HUES48 (cell line): Measurements from ENCODE around the gene SCN1B.
"Not testable (repeated sequence)": the region's sequence is repeated elsewhere in the genome, so short reads cannot be mapped to it uniquely, and the experiment has no call there.

ENCODE experiments used
- H3K27ac ChIP-seq: one replicate; pipeline ENCODE4 v1.7.0; 2013; ENCODE audit warnings: low read depth, low read length, inconsistent platforms
- H3K27me3 ChIP-seq: 2 replicates; pipeline ENCODE4 v1.6.1; 2013; ENCODE audit warnings: mild to moderate bottlenecking, low read length; ENCODE audit not compliant: control insufficient read depth, insufficient read depth
- H3K36me3 ChIP-seq: 2 replicates; pipeline ENCODE4 v1.6.1; 2013; ENCODE audit warnings: low read length; ENCODE audit not compliant: control insufficient read depth, insufficient read depth
- H3K4me1 ChIP-seq: 2 replicates; pipeline ENCODE4 v1.6.1; 2013; ENCODE audit warnings: mild to moderate bottlenecking, low read length; ENCODE audit not compliant: control insufficient read depth, insufficient read depth
- H3K4me3 ChIP-seq: 2 replicates; pipeline ENCODE4 v1.5.1; 2013; ENCODE audit warnings: mild to moderate bottlenecking, low read depth, low read length
- H3K9ac ChIP-seq: 2 replicates; pipeline ENCODE4 v1.6.1; 2013; ENCODE audit warnings: mild to moderate bottlenecking, low read depth, low read length, moderate library complexity
- H3K9me3 ChIP-seq: 2 replicates; pipeline ENCODE4 v1.6.1; 2013; ENCODE audit warnings: low read length; ENCODE audit not compliant: control insufficient read depth, insufficient read depth

The SCN1B gene

DNA sequence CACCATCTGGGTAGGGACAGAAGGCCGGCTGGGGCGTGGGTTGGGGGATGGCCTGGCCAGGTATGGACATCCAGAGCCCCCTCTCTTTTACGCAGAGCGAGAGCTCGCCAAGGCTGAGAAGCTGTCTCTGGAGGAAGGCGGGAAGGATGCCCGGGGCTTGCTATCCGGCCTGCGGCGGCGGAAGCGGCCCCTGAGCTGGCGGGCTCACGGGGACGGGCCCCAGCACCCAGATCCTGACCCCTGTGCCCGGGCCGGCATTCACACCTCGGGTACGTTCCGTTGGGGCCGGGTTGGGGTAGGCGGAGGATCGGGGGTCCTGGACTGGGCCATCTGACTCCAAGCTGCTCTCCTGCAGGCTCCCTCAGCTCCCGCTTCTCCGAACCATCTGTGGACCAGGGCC lies 8.7 kb upstream of the SCN1B start:
- Histone ChIP-seq H3K4me1 (no peaks in the 10 kb centered on the region), H3K27ac (no peak overlapping the region), H3K36me3 (peaks cover 98% of the 10 kb centered on the region), H3K9ac (no peak overlapping the region), H3K4me3 (no peak overlapping the region), H3K9me3 (no peaks in the 10 kb centered on the region), H3K27me3 (no peaks in the 10 kb centered on the region)

- Histone ChIP-seq H3K4me3 (no peak overlapping the region), H3K36me3 (peaks cover 99% of the 10 kb centered on the region), H3K9ac (no peak overlapping the region), H3K4me1 (no peaks in the 10 kb centered on the region), H3K9me3 (no peaks in the 10 kb centered on the region), H3K27me3 (no peaks in the 10 kb centered on the region), H3K27ac (no peak overlapping the region)
Measured at GRCh38 chr19:35022460-35022859, 7.8 kb upstream of the SCN1B start.

GRCh38 chr19:35023428-35023827 lies 6.8 kb upstream of the SCN1B start:
- Histone ChIP-seq H3K36me3 (peaks cover 98% of the 10 kb centered on the region), H3K27me3 (no peaks in the 10 kb centered on the region), H3K27ac (no peak overlapping the region), H3K4me1 (no peaks in the 10 kb centered on the region), H3K9me3 (no peaks in the 10 kb centered on the region), H3K4me3 (no peak overlapping the region), H3K9ac (no peak overlapping the region)

- no peaks in the 10 kb centered on the region for H3K27me3 ChIP-seq
- no peaks in the 10 kb centered on the region for H3K4me1 ChIP-seq
- H3K27ac ChIP-seq = no peak overlapping the region
- H3K4me3 ChIP-seq = no peak overlapping the region
- H3K9me3 ChIP-seq = no peaks in the 10 kb centered on the region
- H3K9ac ChIP-seq = no peak overlapping the region
- peaks cover 91% of the 10 kb centered on the region for H3K36me3 ChIP-seq
Measured at GRCh38 chr19:35024095-35024494, 6.2 kb upstream of the SCN1B start.

- no peak overlapping the region for H3K27ac ChIP-seq
- H3K27me3 ChIP-seq = peaks cover 8% of the 10 kb centered on the region; the same call in 1 of the 2 replicates
- H3K4me1 ChIP-seq = no peaks in the 10 kb centered on the region; the same call in 1 of the 2 replicates
- peaks cover 73% of the 10 kb centered on the region for H3K36me3 ChIP-seq
- H3K4me3 ChIP-seq = no peak overlapping the region
- H3K9ac ChIP-seq = no peak overlapping the region
- no peaks in the 10 kb centered on the region for H3K9me3 ChIP-seq
Measured at GRCh38 chr19:35025969-35026368, 4.3 kb upstream of the SCN1B start.

- H3K36me3 ChIP-seq = peaks cover 68% of the 10 kb centered on the region
- H3K27me3 ChIP-seq = peaks cover 12% of the 10 kb centered on the region
- H3K27ac ChIP-seq = no peak overlapping the region
- no peak overlapping the region for H3K9ac ChIP-seq
- H3K9me3 ChIP-seq = no peaks in the 10 kb centered on the region
- no peak overlapping the region for H3K4me3 ChIP-seq
- no peaks in the 10 kb centered on the region; the same call in none of the 2 replicates for H3K4me1 ChIP-seq
Measured at GRCh38 chr19:35026418-35026817, 3.9 kb upstream of the SCN1B start.

DNA sequence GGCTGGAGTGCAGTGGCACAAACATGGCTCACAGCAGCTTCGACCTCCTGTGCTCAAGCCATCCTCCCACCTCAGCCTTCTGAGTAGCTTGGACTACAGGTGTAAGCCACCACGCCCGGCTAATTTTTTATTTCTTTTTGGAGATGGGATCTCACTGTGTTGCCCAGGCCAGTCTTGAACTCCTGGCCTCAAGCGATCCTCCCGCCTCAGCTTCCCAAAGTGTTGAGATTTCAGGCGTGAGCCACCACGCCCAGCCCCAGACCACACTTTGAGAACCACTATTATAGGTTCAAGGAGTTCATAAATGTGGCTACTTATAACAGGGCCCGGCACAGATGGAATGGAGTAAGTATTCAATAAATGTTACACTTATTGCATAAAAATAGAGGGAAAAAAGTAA lies 3.3 kb upstream of the SCN1B start:
- Histone ChIP-seq H3K27ac (no peak overlapping the region), H3K9me3 (no peaks in the 10 kb centered on the region), H3K4me3 (no peak overlapping the region), H3K27me3 (peaks cover 18% of the 10 kb centered on the region), H3K4me1 (peaks cover 2% of the 10 kb centered on the region), H3K9ac (no peak overlapping the region), H3K36me3 (peaks cover 62% of the 10 kb centered on the region)

DNA sequence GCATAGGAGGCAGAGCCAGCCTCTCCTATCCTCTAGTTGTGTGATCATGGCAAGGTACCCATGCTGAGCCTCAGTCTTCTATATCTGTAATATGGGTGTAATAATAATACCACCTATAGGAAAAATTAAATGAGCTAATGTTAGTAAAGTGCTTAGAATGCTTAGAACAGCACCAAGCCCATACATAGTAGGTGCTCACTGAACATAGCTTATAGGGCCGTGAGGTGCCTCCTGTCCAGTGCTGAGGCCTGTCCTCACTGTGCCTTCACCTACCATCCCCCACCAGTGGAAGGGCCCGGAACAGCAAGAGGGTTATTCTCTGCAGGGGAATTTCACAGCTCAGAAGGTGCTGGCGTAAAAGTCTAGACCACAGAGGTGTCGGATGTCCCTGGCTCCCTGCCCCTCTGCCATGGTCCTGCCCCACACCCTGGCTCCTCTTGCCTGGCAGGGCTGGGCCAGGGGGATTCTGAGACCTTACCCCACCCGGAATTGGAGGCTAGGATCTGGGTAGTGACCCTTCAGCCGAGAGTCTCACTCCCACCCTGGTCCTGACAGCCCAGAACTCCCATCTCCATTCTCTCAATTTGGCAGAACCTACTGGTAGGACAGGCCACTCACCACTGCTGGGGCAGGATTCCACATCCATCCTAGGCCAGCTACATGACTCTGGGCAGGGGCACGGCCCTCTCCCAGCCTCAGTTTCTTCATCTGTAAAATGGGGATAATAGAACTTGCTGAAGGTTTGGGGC lies 2.2 kb upstream of the SCN1B start:
- peaks cover 28% of the 10 kb centered on the region for H3K27me3 ChIP-seq
- H3K36me3 ChIP-seq = peaks cover 54% of the 10 kb centered on the region

DNA sequence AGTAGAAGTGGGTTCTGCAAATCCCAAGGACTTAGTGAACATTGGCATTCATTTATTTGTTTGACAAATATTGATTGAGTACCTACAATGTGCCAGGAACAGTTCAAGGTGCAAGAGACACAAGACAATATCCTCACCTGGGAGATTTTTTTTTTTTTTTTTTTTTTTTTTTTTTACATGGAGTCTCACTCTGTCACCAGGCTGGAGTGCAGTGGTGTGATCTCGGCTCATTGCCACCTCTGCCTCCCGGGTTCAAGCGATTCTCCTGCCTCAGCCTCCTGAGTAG lies 1.7 kb upstream of the SCN1B start:
- not testable (repeated sequence) for H3K4me3 ChIP-seq, H3K9ac ChIP-seq, H3K9me3 ChIP-seq, H3K4me1 ChIP-seq, H3K27ac ChIP-seq
- peaks cover 48% of the 10 kb centered on the region for H3K36me3 ChIP-seq
- H3K27me3 ChIP-seq = peaks cover 32% of the 10 kb centered on the region

More for the DNA sequence above, 2.2 kb upstream of the SCN1B start:
- H3K9me3 ChIP-seq = no peaks in the 10 kb centered on the region
- H3K9ac ChIP-seq = no peak overlapping the region
- no peak overlapping the region for H3K4me3 ChIP-seq
- H3K4me1 ChIP-seq = peaks cover 2% of the 10 kb centered on the region
- H3K27ac ChIP-seq = no peak overlapping the region

GRCh38 chr19:35029275-35029736 lies 964 bp upstream of the SCN1B start:
- Histone ChIP-seq H3K27me3 (peaks cover 32% of the 10 kb centered on the region), H3K36me3 (peaks cover 41% of the 10 kb centered on the region)
- H3K9ac ChIP-seq, H3K4me3 ChIP-seq, H3K9me3 ChIP-seq, H3K4me1 ChIP-seq, H3K27ac ChIP-seq: not testable (repeated sequence)

GRCh38 chr19:35029737-35030256 lies 473 bp upstream of the SCN1B start:
- peak overlapping the region; percentile 60 for H3K4me3 ChIP-seq
- H3K9ac ChIP-seq = no peak overlapping the region; the same call in 1 of the 2 replicates
- peaks cover 32% of the 10 kb centered on the region for H3K27me3 ChIP-seq
- H3K4me1 ChIP-seq = peaks cover 2% of the 10 kb centered on the region
- peaks cover 40% of the 10 kb centered on the region for H3K36me3 ChIP-seq
- H3K27ac ChIP-seq = no peak overlapping the region
- H3K9me3 ChIP-seq = no peaks in the 10 kb centered on the region
